GM19025 (cell line): ENCODE data around the gene LRIG3.
"Not testable (repeated sequence)": the region's sequence is repeated elsewhere in the genome, so short reads cannot be mapped to it uniquely, and the experiment has no call there.

Source experiments
- ATAC-seq: cut with Tn5 transposase; IDR thresholded peaks from one replicate; pipeline ENCODE4 v1.9.1; 2021; ENCODE audit warnings: mild to moderate bottlenecking, low read depth, moderate library complexity; ENCODE audit not compliant: unreplicated experiment

LRIG3 gene

DNA sequence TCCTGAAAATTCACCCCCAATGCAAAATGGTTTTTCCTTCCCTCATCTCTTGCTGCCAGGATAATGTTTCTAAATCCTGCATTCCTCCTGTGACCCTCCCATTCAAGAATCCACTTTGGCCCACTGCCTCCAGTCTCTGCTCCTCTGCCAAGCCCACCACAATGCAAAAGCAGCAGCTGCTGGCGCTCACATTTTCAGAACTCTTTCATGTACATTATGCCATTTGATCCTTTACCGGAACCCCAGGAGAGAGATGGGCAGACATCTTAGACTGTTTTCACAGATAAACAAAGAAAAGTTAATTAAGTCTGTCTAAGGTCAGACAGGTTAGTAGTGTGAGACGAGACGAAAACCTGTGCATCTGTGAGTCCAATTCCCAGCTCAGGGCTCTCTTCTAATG, 12.9 kb downstream of the LRIG3 start:
- ATAC-seq: no peak

DNA sequence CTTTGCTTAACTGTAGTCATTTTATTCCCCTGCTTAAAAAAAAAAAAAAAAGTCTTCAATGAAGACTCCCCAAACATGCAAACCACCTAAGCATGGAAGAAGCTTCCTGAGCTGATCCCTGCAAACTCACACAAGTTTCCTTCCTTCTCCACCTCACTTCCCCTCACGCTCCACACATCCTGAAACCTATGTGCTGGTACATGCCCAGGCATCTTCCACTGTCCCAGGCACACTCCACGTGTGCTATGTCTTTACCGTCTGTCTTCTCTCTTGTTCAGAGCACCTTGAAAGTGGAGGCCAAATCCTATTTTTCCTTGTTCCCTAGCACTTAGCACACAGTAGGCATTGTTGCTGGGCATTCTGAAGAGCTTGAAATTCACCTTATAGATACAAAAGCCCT, 13.4 kb downstream of the LRIG3 start:
- ATAC-seq: no peak

DNA sequence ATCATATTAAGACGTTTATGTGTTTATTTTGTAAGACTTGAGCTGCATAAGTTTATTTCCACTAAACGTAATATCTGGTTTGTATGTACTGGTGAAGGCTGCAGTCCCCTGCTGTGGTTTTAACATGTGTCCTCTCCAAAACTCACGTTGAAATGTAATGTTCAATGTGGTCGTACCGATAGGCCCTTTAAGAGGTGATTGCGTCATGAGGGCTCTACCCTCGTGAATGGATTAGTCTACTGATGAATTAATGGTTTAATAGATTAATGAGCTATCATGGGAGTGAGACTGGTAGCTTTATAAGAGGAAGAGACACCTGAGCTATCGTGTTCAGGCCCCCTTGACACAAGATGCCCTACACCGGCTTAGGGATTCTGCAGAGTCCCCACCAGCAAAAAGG, 14.9 kb downstream of the LRIG3 start:
- no peak for ATAC-seq

DNA sequence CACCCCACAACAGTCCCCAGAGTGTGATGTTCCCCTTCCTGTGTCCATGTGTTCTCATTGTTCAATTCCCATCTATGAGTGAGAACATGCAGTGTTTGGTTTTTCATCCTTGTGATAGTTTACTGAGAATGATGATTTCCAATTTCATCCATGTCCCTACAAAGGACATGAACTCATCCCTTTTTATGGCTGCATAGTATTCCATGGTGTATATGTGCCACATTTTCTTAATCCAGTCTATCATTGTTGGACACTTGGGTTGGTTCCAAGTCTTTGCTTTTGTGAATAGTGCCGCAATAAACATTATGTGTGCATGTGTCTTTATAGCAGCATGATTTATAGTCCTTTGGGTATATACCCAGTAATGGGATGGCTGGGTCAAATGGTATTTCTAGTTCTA, 17.6 kb downstream of the LRIG3 start:
- ATAC-seq: not testable (repeated sequence)

DNA sequence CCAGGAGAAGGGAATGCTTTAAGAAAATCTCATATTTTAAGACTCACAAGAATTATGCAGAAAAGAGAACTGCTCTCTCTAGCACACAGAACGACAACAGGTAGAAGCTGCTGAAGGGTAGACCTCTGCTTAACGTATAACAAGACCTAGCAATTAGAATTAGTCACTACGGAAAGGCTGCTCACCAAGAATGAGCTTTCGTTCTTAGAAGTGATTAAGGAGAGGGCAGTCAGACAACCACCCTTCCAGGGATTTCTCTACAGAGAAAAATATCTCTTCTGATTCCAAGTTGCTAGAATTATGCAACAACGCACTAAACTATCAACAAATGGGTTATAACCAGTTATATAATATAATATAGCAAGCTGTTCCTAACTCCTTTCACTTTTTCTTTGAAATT, 18.6 kb downstream of the LRIG3 start:
- no peak for ATAC-seq

DNA sequence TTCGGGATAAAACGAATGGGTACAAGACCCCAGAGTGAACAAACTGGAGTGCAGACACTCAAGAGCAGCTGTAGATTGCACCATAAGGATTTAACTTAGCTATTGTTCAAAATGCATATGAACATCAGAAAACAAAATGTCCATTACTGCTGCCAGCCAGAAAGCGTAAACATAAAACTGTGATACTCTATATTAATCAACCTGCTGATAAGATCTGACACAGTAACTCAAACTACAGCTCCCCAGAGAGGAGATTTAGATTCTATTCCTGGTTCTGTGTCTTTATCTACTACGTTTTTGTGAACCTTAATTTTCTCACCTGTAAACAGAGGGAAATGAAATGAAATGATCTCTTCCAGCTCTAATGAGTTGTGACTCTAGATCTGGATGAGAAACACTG, 22.3 kb downstream of the LRIG3 start:
- no peak for ATAC-seq

DNA sequence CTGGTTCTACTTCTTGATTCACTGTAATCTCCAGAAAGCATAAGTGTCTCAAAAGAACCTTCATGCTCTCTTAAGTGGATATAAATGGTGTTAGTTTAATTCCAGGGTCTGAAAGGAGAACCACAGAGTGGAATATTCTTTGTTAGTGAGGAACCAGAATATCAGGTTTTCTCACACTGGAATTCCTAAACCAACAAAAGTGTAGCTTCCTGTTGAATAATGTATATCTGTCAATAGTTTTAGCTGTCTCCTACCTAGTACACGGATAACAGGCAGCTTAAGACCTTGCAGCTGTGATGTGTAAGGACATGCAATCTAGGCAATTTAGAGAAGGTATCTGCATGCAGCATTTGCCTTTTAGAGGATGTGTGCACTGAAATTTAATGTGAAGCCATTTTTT, 24.0 kb downstream of the LRIG3 start:
- no peak for ATAC-seq

DNA sequence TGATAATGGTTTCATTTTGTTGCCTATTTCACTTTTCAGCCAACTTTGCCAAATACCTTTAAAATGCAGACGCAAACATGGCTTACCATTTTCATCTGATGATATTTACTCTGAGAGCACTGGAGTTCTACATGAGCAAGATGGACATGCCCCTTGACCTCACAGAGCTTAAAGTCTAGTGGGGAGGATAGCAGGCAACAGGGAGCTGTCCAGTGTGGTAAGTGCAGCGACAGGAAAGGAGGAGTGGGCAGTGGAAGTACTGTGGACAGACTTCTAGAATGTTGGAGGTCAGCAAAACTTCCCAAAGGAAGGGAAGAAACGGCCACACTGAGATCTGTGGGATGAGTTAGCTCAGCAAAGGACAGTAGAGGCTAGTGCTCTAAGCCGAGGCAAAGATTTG, 25.3 kb downstream of the LRIG3 start:
- no peak for ATAC-seq

DNA sequence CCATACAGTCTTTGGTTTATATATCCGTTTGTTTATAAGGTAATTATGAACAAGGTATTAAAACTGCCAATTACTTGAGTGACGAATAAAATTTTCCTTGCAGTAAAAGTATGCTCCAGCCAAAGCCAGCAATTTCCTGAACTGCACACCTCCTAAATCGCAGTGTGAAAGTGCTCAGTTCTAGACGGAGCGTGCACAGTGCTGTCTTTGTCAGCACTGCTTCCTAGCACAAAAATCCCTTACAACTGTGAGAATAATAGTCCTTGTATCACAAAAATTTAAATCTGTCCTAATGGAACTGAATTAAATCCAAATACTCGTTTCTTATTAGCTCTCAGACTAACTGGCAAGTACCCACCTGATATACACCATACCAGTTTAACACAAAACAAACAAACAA, 26.3 kb downstream of the LRIG3 start:
- no peak for ATAC-seq

DNA sequence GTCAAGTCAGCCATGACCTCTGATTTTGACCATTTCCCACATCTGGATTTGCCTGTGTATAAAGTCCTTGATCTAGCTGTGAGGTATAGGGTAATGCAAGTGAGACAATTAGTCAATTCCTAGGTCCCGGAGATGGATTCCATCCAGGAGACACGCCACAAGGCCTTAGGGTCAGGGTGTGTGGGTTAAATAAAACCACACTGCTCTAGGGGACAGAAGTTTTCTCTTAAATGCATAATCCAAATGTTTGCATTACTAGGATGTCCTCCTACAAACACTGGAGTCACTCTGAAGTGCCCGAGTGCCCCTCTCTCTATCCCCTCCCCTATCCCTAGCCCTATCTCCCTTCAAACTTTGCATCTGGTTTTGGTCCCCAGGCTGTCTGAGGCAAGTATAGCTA, 26.8 kb downstream of the LRIG3 start:
- no peak for ATAC-seq

DNA sequence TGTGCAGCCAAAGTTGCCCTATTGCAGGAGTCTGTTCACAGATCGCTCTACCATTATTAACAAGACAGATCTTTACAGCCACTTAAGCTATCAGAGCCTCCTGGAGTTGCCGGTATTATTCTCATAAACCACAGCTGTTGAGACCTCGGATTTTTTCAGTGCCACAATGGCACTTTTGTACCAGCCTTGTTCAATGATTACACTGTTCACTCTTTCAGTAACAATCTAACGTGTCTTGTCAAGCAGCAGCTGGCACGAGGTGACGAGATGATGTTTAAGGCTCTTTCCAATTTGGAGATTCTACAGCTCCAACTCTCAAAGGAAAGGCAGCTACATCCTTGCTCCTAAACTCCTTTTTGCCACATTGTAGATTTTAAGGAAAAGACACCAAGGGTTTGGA, 30.7 kb downstream of the LRIG3 start:
- ATAC-seq: no peak

DNA sequence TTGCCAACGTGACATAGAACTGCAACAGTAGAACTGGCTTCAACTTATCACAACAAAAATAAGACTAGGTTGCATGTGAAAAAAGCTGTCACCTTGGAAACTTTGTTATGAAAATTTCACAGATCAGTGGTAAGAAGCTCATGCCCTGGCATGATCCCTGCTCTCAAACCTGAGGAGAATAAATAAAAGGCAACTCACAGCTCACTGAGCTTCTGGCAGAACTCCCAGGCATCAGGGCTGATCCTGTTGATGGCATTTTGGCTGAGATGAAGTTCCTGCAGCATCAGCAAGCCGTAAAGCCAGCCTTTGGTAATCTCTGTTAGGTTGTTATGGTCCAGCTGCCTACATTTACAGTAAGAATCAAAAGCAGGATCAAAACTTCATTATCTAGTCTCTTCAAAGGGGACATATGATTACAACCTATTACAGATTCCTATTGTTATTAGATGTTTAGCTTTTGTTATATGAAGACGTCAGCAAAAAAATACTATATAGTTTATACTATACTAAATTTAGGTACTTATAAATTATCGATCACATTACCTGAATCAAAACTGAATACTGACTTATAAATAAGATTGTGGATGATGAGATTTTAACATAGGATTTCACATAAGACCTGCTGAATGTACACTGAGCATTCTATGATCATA, 32.0 kb downstream of the LRIG3 start:
- no peak for ATAC-seq

DNA sequence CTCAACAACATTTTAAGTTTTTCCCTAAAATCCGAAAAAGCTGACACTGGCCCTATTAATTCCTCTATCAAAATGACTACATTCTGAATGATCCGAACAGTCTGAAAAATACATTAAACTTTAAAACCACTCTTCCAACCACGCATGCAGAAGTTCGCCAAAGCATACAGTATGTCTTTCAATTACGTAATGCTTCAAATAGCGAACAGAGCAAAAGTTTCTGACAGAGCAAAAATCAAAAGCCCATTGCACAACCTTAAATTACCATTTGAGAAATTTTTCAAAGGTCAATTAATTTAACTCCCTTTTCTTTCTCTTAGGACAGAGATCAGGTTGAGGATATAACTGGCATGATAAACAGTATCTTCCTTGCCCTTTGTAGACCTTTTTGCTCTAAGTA, 33.2 kb downstream of the LRIG3 start:
- no peak for ATAC-seq

DNA sequence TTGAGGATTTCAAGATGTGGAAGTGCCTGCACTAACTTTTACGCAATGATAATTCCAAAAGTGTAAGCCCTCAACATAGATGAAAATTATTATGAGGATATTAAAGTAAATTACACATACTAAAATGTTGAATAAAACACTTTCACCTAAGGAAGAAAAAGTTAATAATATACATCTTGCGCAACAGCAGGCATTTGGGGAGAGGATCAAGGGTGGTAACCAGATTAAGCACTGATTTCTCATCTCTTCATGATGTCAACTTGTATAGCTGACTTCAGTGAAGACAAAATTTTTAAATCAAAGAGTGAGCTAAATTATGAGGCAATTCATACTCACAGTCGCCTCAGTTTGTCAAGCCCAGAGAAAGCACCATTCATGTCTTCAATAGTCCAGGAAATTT, 33.8 kb downstream of the LRIG3 start:
- ATAC-seq: no peak

DNA sequence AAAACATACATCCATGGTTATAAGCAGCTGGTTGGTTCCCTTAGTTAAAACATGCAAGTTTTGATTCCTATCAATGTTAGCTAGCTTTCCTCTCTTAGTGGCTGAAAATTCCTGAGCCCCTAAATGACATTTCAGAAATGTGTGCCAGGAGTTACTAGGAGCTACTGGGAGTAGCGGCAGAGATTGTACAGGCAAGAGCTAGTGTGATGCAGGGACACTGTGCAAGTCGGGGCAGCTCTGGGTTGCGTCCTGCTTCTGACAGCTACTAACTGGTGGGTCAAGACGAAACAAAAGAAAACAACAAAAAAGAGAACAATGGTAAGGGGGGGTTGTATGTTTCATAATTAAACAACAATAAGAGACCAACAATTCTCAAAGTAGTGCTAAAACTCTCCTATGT, 35.4 kb downstream of the LRIG3 start:
- no peak for ATAC-seq

DNA sequence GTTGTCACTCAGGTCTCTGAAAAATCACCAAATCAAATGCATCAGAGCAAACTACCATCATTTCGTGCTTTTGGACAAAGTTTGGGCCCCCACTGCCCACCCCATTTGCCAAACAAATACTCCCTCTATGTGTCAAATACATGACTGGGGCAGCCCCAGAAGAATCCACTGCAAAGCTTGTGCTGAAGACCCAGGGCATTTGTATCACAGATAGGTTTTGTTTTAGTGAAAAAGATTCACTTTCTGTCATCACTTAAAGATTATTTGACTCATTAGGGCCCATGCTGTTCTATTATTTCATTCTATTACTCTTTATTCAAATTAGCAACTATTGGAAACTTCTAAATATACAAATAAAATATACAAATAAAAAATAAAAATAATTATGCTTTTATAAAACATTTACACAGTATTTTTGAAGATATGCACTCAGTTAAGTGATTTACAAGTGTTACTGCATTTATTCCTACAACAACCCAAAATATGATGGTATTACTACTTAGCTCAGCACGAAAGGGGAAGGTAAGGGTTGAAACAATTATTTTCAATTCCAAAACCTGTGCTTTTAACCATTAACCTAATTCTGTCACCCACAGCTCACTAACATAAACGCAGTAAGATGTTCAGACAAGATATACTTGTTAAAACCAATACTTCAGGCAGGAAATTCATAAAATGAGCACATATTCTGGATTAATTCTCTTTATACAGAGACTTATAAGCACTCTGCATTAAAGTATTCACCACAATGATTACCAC, 36.5 kb downstream of the LRIG3 start:
- no peak for ATAC-seq

DNA sequence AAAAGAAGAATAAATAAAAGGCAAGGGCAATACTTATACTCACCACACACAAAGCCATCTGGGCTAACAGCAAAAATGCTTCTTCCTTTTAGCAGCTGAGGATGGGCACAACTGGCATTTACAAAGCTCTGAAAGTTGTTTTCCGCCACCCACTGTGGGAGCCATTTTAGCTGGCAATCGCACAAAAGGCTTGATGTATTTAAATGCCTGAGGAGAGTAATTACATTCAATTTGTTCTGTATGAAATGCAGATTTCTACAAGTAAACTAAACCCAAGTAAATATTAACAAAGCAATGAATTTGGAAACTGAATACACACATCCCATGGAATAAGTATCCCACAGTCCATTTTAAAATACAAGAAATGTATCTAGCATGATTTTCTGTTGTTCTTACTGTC, 37.5 kb downstream of the LRIG3 start:
- no peak for ATAC-seq

DNA sequence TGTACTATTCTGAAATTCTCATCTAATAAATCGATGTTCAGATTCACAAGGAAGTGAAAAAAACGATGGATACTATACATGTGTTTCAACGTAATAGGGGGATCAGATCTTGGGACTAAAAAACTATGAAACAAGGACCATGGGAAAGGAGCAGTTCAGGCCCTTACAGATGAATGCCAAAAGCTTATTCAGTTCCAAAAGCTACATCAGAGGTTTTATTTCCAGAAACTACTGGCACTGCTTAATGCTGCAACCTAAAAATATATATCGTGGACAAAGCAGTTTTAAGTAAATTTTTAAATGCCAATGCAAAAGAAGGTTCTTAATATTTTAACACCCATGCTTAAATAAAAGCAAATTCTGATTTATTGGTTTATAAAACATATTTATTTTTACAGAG, 38.5 kb downstream of the LRIG3 start:
- no peak for ATAC-seq

DNA sequence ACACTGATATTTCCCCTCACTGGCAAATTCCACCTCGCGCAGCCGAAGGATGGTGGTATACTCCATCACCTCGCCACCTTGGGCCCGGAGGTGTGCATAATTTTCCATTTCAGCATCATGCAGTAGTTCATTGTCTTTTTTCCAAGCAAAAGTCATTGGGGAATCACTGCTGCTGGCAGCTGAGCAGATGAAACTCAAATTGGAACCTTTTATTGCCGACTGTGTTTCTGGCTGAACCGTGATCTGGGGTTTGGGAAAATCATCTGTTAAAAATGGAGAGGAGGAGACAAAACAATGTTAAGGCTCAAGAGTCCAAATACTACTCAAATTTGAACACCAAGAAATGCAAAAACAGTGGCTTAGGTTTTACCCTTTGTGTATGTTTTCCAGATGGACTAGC, 39.7 kb downstream of the LRIG3 start:
- no peak for ATAC-seq

DNA sequence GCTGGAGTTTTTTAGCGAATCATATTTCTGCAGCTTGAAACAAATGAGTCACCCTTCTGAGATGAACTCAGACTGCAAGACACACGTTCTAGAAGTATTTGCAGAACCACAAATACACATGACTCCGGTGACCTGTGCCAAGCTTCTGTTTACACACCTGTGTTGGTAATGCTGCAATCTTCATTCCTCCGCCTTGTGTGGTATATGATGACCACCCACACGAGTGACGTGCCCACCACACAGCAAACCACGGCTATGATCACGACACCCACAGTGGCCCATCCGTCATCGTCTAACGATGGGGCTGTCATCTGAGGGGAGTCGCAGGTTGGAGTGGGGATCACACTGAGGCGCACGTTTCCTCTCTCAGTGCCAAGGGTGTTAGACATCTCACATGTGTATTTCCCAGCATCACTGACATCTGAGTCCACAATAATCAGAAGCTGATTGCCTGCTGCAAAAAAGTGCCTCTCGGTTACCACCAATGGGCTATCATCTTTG, 43.0 kb downstream of the LRIG3 start:
- no peak for ATAC-seq

DNA sequence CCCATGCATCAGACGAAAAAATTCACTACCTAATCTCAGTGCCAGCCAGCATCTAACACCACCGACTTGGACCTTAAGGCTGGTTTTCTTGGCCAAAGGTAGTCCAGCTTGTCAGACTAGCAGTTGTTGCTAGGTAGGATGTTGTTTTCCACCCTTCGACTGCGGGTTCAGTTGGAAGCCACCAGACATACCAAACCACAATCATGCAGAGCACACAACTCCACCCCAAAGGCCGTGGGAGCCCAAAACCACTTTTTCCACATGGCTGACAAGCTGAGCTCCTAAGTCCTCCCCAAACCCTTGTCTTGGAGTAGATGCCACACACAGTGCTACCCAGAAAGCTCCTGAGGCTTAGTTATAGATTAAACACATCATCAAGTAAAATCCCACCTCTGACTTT, 46.8 kb downstream of the LRIG3 start:
- no peak for ATAC-seq

DNA sequence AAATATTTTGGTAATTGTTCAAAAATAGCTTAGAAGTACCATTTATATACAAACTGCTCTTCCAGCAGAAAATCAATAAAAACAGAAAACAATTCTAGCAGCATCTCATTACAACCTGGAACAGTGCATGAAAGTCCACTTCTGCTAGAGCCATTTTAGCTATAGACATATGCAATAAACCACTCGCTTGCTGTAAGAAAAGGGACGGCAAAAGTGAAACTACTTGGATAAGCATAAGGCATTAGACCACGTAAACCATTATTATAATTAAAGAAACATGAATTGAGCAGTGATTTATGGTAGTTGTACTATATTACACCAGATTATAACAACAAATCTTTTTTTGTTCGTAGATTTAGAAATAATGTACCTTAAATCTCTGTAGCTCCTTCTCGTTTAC, 48.7 kb downstream of the LRIG3 start:
- no peak for ATAC-seq
